Measurements from ENCODE around the gene PIEZO1. TPM values are rescaled to one million over a fixed set of nuclear protein-coding genes. Genes with fewer than 3 reads are reported as not detected.

PIEZO1 gene
- total and polyA plus RNA-seq, 2 donors (not counting 3 experiments of a cell fraction or from before 2014, with no cell fraction given): 298 to 322 TPM

GRCh38 chr16:88731699-88732098, 53.3 kb downstream of the PIEZO1 start:
- H3K9ac ChIP-seq (replicated peaks; ENCODE audit: extremely low read depth, insufficient read depth, low read length): no peak overlapping the region
- CTCF ChIA-PET: no interaction called here
- FAIRE-seq (no peak), DNase-seq (ENCODE audit: low read depth, low spot score) (no peak)
- peaks cover 7 to 67% of the 10 kb centered on the region in 2 experiments for H3K36me3 ChIP-seq (ENCODE audit: control insufficient read depth in 2 of 2, extremely low read depth in 1 of 2, insufficient read depth in 2 of 2, low read length in 2 of 2)
- H3K79me2 ChIP-seq (ENCODE audit: control insufficient read depth, insufficient read depth, low read length): peaks cover 2% of the 10 kb centered on the region
- H3K4me3 ChIP-seq (replicated peaks in 1 of 3; ENCODE audit: insufficient read depth in 1 of 3, low read depth in 1 of 3, low read length in 3 of 3): no peak overlapping the region
- H3K9me3 ChIP-seq (replicated peaks; ENCODE audit: control insufficient read depth, insufficient read depth, low read length): no peaks in the 10 kb centered on the region
- intact Hi-C loops (cut with micrococcal nuclease) (no loop called here), dilution Hi-C loops (cut with MboI; ENCODE audit: extremely low pct_ligation_motif_present, low sequenced_read_pairs) (no loop called here)
- TF ChIP-seq EZH2 (IDR thresholded peaks at IDR 0.05; ENCODE audit: borderline replicate concordance, low read depth, low read length, severe bottlenecking) (no peak), POLR2AphosphoS5 (IDR thresholded peaks at IDR 0.05; ENCODE audit: insufficient read depth, low read depth, low read length) (no peak)
- no TSS peak for BruUV-seq (replicated peaks)
- no peaks in the 10 kb centered on the region for H3K27me3 ChIP-seq (ENCODE audit: control insufficient read depth in 2 of 2, insufficient read depth in 2 of 2, low read length in 2 of 2)
- H3K4me1 ChIP-seq (ENCODE audit: control insufficient read depth, extremely low read depth, insufficient read depth, low read length): no peaks in the 10 kb centered on the region
- no peak overlapping the region for H3K27ac ChIP-seq (ENCODE audit: insufficient read depth, low read depth, low read length)
- no peaks in the 10 kb centered on the region for H4K20me1 ChIP-seq (replicated peaks; ENCODE audit: control insufficient read depth, extremely low read depth, insufficient read depth, low read length)
- POLR2A ChIA-PET: no interaction called here
- H3K4me2 ChIP-seq (ENCODE audit: insufficient read depth, low read length): no peak overlapping the region
- no peaks in the 10 kb centered on the region for H3K9me1 ChIP-seq (replicated peaks; ENCODE audit: control insufficient read depth, extremely low read depth, insufficient read depth, low read length)
- no peak overlapping the region for H2AFZ ChIP-seq (ENCODE audit: low read depth, low read length)

- Histone ChIP-seq H3K9me1 (replicated peaks; ENCODE audit: control insufficient read depth, extremely low read depth, insufficient read depth, low read length) (no peaks in the 10 kb centered on the region), H3K79me2 (ENCODE audit: control insufficient read depth, insufficient read depth, low read length) (peaks cover 2% of the 10 kb centered on the region), H3K36me3 (ENCODE audit: control insufficient read depth in 2 of 2, extremely low read depth in 1 of 2, insufficient read depth in 2 of 2, low read length in 2 of 2) (peaks cover 9 to 71% of the 10 kb centered on the region in 2 experiments), H3K27ac (ENCODE audit: insufficient read depth, low read depth, low read length) (no peak overlapping the region), H4K20me1 (replicated peaks; ENCODE audit: control insufficient read depth, extremely low read depth, insufficient read depth, low read length) (no peaks in the 10 kb centered on the region), H3K9me3 (replicated peaks; ENCODE audit: control insufficient read depth, insufficient read depth, low read length) (no peaks in the 10 kb centered on the region), H3K27me3 (ENCODE audit: control insufficient read depth in 2 of 2, insufficient read depth in 2 of 2, low read length in 2 of 2) (no peaks in the 10 kb centered on the region), H3K4me1 (ENCODE audit: control insufficient read depth, extremely low read depth, insufficient read depth, low read length) (no peaks in the 10 kb centered on the region), H3K4me2 (ENCODE audit: insufficient read depth, low read length) (no peak overlapping the region), H2AFZ (ENCODE audit: low read depth, low read length) (no peak overlapping the region), H3K4me3 (replicated peaks in 1 of 3; ENCODE audit: insufficient read depth in 1 of 3, low read depth in 1 of 3, low read length in 3 of 3) (no peak overlapping the region), H3K9ac (replicated peaks; ENCODE audit: extremely low read depth, insufficient read depth, low read length) (no peak overlapping the region)
- no TSS peak for BruUV-seq (replicated peaks)
- TF ChIP-seq FOS (IDR thresholded peaks at IDR 0.05; ENCODE audit: borderline replicate concordance, insufficient read depth, low read length): no peak
- TF ChIP-seq, protein P1, sequence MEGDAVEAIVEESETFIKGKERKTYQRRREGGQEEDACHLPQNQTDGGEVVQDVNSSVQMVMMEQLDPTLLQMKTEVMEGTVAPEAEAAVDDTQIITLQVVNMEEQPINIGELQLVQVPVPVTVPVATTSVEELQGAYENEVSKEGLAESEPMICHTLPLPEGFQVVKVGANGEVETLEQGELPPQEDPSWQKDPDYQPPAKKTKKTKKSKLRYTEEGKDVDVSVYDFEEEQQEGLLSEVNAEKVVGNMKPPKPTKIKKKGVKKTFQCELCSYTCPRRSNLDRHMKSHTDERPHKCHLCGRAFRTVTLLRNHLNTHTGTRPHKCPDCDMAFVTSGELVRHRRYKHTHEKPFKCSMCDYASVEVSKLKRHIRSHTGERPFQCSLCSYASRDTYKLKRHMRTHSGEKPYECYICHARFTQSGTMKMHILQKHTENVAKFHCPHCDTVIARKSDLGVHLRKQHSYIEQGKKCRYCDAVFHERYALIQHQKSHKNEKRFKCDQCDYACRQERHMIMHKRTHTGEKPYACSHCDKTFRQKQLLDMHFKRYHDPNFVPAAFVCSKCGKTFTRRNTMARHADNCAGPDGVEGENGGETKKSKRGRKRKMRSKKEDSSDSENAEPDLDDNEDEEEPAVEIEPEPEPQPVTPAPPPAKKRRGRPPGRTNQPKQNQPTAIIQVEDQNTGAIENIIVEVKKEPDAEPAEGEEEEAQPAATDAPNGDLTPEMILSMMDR (IDR thresholded peaks at IDR 0.05; ENCODE audit: extremely low read depth in 1 of 2, insufficient read depth in 1 of 2, low read depth in 1 of 2, low read length in 2 of 2): no peak
- TF ChIP-seq EZH2 (IDR thresholded peaks at IDR 0.05; ENCODE audit: borderline replicate concordance, low read depth, low read length, severe bottlenecking): no peak
- intact Hi-C loops (cut with micrococcal nuclease): no loop called here
- CTCF ChIA-PET: no interaction called here
- no peak for DNase-seq (ENCODE audit: low read depth, low spot score)
- POLR2A ChIA-PET: no interaction called here
- dilution Hi-C loops (cut with MboI; ENCODE audit: extremely low pct_ligation_motif_present, low sequenced_read_pairs): no loop called here
- FAIRE-seq: no peak
Measured at GRCh38 chr16:88730632-88731607, 54.1 kb downstream of the PIEZO1 start.
